Endothelial cell of umbilical vein (primary cell): ENCODE measurements around the gene RNF121. TPM values are rescaled to one million over a fixed set of nuclear protein-coding genes. Genes with fewer than 3 reads are reported as not detected.

ENCODE experiments used
- BruUV-seq: library from RNA; stranded (reverse); fragments of 400-500 nt; replicated peaks from 2 replicates; lab custom pipeline; 2021; lab: Mats Ljungman, UMichigan
- CTCF ChIA-PET: fragments of 300-600, 350-600 bp; sonication (Branson Sonifier 250); formaldehyde crosslinking; loops from one replicate; lab custom pipeline; 2021; ENCODE audit warnings: antibody characterized with exemption, inconsistent platforms; lab: Charles Lee
- POLR2A ChIA-PET: fragments of 300-600, 350-600 bp; sonication (Branson Sonifier 250); formaldehyde crosslinking; loops from one replicate; lab custom pipeline; 2021; ENCODE audit warnings: antibody characterized with exemption, inconsistent platforms; lab: Charles Lee
- DNase-seq: peaks from one replicate; pipeline ENCODE4 v3.0.0-alpha.2; 2011; ENCODE audit warnings: low read depth, low spot score
- FAIRE-seq: peaks from 2 replicates; lab custom pipeline; 2011; peaks lifted over from hg19 to GRCh38; lab: Jason Lieb, UNC
- H2AFZ ChIP-seq: 2 replicates; pipeline ENCODE4 v1.6.0; 2012; ENCODE audit warnings: low read depth, low read length, control low read depth, inconsistent platforms
- H3K27ac ChIP-seq: 2 replicates; pipeline ENCODE4 v1.5.1; 2011; ENCODE audit warnings: low read depth, mild to moderate bottlenecking, control low read depth, low read length, moderate library complexity; ENCODE audit not compliant: insufficient read depth
- H3K27me3 ChIP-seq, 2 experiments: 2 replicates each; pipeline versions ENCODE4 v1.6.0 to v1.6.1; 2011; ENCODE audit warnings: low read length in 2 of 2, mixed read lengths in 1 of 2; ENCODE audit not compliant: control insufficient read depth in 2 of 2, insufficient read depth in 2 of 2
- H3K36me3 ChIP-seq, 2 experiments: 2 replicates in 1 of 2; 3 replicates in 1 of 2; pipeline ENCODE4 v1.5.1; 2011; ENCODE audit warnings: low read length in 2 of 2, mild to moderate bottlenecking in 1 of 2, moderate library complexity in 1 of 2; ENCODE audit not compliant: control insufficient read depth in 2 of 2, insufficient read depth in 2 of 2; ENCODE audit errors: extremely low read depth in 1 of 2
- H3K4me1 ChIP-seq: 3 replicates; pipeline ENCODE4 v1.5.1; 2011; ENCODE audit warnings: mild to moderate bottlenecking, low read length; ENCODE audit not compliant: control insufficient read depth, insufficient read depth; ENCODE audit errors: extremely low read depth
- H3K4me2 ChIP-seq: 2 replicates; pipeline ENCODE4 v1.6.1; 2011; ENCODE audit warnings: low read length, control low read depth, mixed read lengths; ENCODE audit not compliant: insufficient read depth
- H3K4me3 ChIP-seq, 3 experiments: fragments of 200-600 bp in 1 of 3; sonication (generic), shearing (Covaris generic) in 1 of 3; replicated peaks in 1 of 3; 2 replicates each; pipeline ENCODE4 v1.5.1; 2011 to 2016; ENCODE audit warnings: control low read depth in 3 of 3, low read length in 3 of 3, mild to moderate bottlenecking in 2 of 3, inconsistent platforms in 1 of 3, low read depth in 1 of 3, moderate library complexity in 1 of 3; ENCODE audit not compliant: insufficient read depth in 1 of 3
- H3K79me2 ChIP-seq: 2 replicates; pipeline ENCODE4 v1.6.0; 2012; ENCODE audit warnings: low read length, inconsistent platforms; ENCODE audit not compliant: control insufficient read depth, insufficient read depth
- H3K9ac ChIP-seq: replicated peaks from 2 replicates; pipeline ENCODE3; 2011; ENCODE audit warnings: low read length, control low read depth; ENCODE audit not compliant: insufficient read depth; ENCODE audit errors: extremely low read depth
- H3K9me1 ChIP-seq: replicated peaks from 3 replicates; pipeline ENCODE4 v1.6.0; 2011; ENCODE audit warnings: mild to moderate bottlenecking, low read length; ENCODE audit not compliant: control insufficient read depth, insufficient read depth; ENCODE audit errors: extremely low read depth
- H3K9me3 ChIP-seq: replicated peaks from 2 replicates; pipeline ENCODE4 v1.5.1; 2012; ENCODE audit warnings: low read length, inconsistent platforms; ENCODE audit not compliant: control insufficient read depth, insufficient read depth
- H4K20me1 ChIP-seq: replicated peaks from 2 replicates; pipeline ENCODE3; 2011; ENCODE audit warnings: mild to moderate bottlenecking, low read length; ENCODE audit not compliant: control insufficient read depth, insufficient read depth; ENCODE audit errors: extremely low read depth
- CTCF ChIP-seq, 2 donors: IDR thresholded peaks; 1 replicate in 1 of 2; 2 replicates in 1 of 2; pipeline ENCODE4 v1.5.1; 2011; ENCODE audit warnings: low read length in 2 of 2, mild to moderate bottlenecking in 2 of 2, moderate library complexity in 2 of 2, control low read depth in 1 of 2, inconsistent platforms in 1 of 2, low read depth in 1 of 2; ENCODE audit not compliant: insufficient read depth in 1 of 2; ENCODE audit errors: extremely low read depth in 1 of 2
- EZH2 ChIP-seq: IDR thresholded peaks from 2 replicates; pipeline ENCODE4 v1.6.1; 2012; ENCODE audit warnings: borderline replicate concordance, low read depth, mild to moderate bottlenecking, moderate library complexity, low read length, inconsistent platforms; ENCODE audit not compliant: severe bottlenecking
- FOS ChIP-seq: IDR thresholded peaks from 2 replicates; pipeline ENCODE4 v1.6.1; 2011; ENCODE audit warnings: mild to moderate bottlenecking, low read length, moderate library complexity, borderline replicate concordance; ENCODE audit not compliant: insufficient read depth
- GATA2 ChIP-seq: IDR thresholded peaks from 2 replicates; pipeline ENCODE4 v1.7.0; 2011; ENCODE audit warnings: low read depth, mild to moderate bottlenecking, moderate library complexity, mixed read lengths, low read length; ENCODE audit not compliant: insufficient read length, insufficient read depth
- JUN ChIP-seq: IDR thresholded peaks from 2 replicates; pipeline ENCODE4 v1.6.1; 2011; ENCODE audit warnings: borderline replicate concordance, low read depth; ENCODE audit not compliant: insufficient read length, insufficient read depth
- MAX ChIP-seq: IDR thresholded peaks from 2 replicates; pipeline ENCODE4 v1.6.1; 2011; ENCODE audit not compliant: insufficient read depth, insufficient read length
- MYC ChIP-seq: IDR thresholded peaks from one replicate; pipeline ENCODE4 v1.6.1; 2011; ENCODE audit warnings: mild to moderate bottlenecking, low read depth, low read length
- POLR2A ChIP-seq: IDR thresholded peaks from 2 replicates; pipeline ENCODE4 v1.6.1; 2012; ENCODE audit warnings: low read depth, mild to moderate bottlenecking, control low read depth, low read length
- POLR2AphosphoS5 ChIP-seq: IDR thresholded peaks from 2 replicates; pipeline ENCODE4 v1.6.1; 2012; ENCODE audit warnings: low read depth, mild to moderate bottlenecking, control low read depth, low read length, moderate library complexity; ENCODE audit not compliant: insufficient read depth
- dilution Hi-C: fragments of 300-500 bp; cut with MboI; formaldehyde crosslinking; loops from one replicate; pipeline ENCODE4 v1.15.0; 2019; ENCODE audit warnings: low sequenced_read_pairs; ENCODE audit not compliant: extremely low pct_ligation_motif_present
- intact Hi-C: fragments of 100-400 bp; cut with micrococcal nuclease; formaldehyde crosslinking; loops from one replicate; pipeline ENCODE4 v1.10.0; 2022
- polyA plus RNA-seq, 4 experiments: library from polyadenylated mRNA; depleted of rRNA in 3 of 4; stranded (reverse) in 3 of 4; unstranded in 1 of 4; fragments of >200 nt; gene quantifications; 2 replicates each; pipeline versions ENCODE4 v1.2.1 to v1.2.3, GENCODE V29; 2011 to 2012; ENCODE audit warnings: missing spikeins in 1 of 4
- total RNA-seq: library from RNA; stranded (reverse); gene quantifications from 2 replicates; pipeline ENCODE4 v1.2.3, GENCODE V29; 2021

The RNF121 gene
- total and polyA plus RNA-seq, 2 donors (not counting 3 experiments of a cell fraction or from before 2014, with no cell fraction given), result 61.4 to 99.9 TPM

- H3K4me3 ChIP-seq, result no peak overlapping the region
- no peaks in the 10 kb centered on the region for H3K9me1 ChIP-seq
- no peaks in the 10 kb centered on the region for H3K9me3 ChIP-seq
- H3K27me3 ChIP-seq, result no peaks in the 10 kb centered on the region
- H3K27ac ChIP-seq, result no peak overlapping the region
- no peak overlapping the region for H3K9ac ChIP-seq
- no peaks in the 10 kb centered on the region for H4K20me1 ChIP-seq
- POLR2A ChIA-PET, result no interaction called here
- TF ChIP-seq POLR2AphosphoS5 (no peak), FOS (no peak), POLR2A (no peak), CTCF (IDR thresholded peaks at IDR 0.05; ENCODE audit: extremely low read depth in 1 of 2, insufficient read depth in 1 of 2, low read depth in 1 of 2, low read length in 2 of 2) (no peak), JUN (no peak), EZH2 (no peak), GATA2 (no peak), MAX (no peak), MYC (no peak)
- FAIRE-seq (no peak), DNase-seq (no peak)
- dilution Hi-C loops, result no loop called here
- H2AFZ ChIP-seq, result no peak overlapping the region
- CTCF ChIA-PET, result interaction anchor here (2.4 kb wide), 1 partner anchor 10 kb away, joined by 16 read pairs; no protein-coding TSS in a partner anchor
- no peak overlapping the region for H3K4me2 ChIP-seq
- no peaks in the 10 kb centered on the region for H3K4me1 ChIP-seq
- no TSS peak for BruUV-seq
- peaks cover 6 to 14% of the 10 kb centered on the region in 2 experiments for H3K36me3 ChIP-seq
- intact Hi-C loops, result no loop called here
- H3K79me2 ChIP-seq, result peaks cover 32% of the 10 kb centered on the region
Observed at GRCh38 chr11:71987521-71987920, 58.7 kb downstream of the RNF121 start.
